H1 (cell line): ENCODE measurements around the gene MED31. TPM values are rescaled to one million over a fixed set of nuclear protein-coding genes. Genes with fewer than 3 reads are reported as not detected.

Experiments
- BCL11A ChIP-seq, 2 experiments: IDR thresholded peaks; one replicate each; pipeline ENCODE4 v1.6.1; 2011; ENCODE audit warnings: low read depth in 2 of 2, low read length in 2 of 2, mild to moderate bottlenecking in 2 of 2
- CBX5 ChIP-seq: fragments of 300-800, 300-1000 bp; sonication (generic); IDR thresholded peaks from 2 replicates; pipeline ENCODE4 v1.7.1; 2016; ENCODE audit warnings: antibody characterized with exemption, low read length, low read depth
- CTBP2 ChIP-seq: IDR thresholded peaks from 2 replicates; pipeline ENCODE4 v1.7.0; 2011; ENCODE audit warnings: borderline replicate concordance, mild to moderate bottlenecking, moderate library complexity, mixed read lengths, low read length; ENCODE audit not compliant: insufficient read depth, insufficient read length
- EGR1 ChIP-seq: IDR thresholded peaks from 2 replicates; pipeline ENCODE4 v1.6.1; 2011; ENCODE audit warnings: low read depth, low read length, borderline replicate concordance
- KDM4A ChIP-seq: IDR thresholded peaks from one replicate; pipeline ENCODE4 v1.7.1; 2012; ENCODE audit warnings: low read depth, mild to moderate bottlenecking, moderate library complexity, low read length, inconsistent platforms; ENCODE audit not compliant: severe bottlenecking
- KDM5A ChIP-seq: fragments of 200-600 bp; IDR thresholded peaks from 2 replicates; pipeline ENCODE4 v1.7.1; 2012; ENCODE audit warnings: mild to moderate bottlenecking, low read length, inconsistent platforms, mixed read lengths
- POU5F1 ChIP-seq: IDR thresholded peaks from 2 replicates; pipeline ENCODE4 v1.6.1; 2011; ENCODE audit warnings: low read depth, mild to moderate bottlenecking, low read length, moderate library complexity
- RBBP5 ChIP-seq: IDR thresholded peaks from 2 replicates; pipeline ENCODE4 v1.7.1; 2012; ENCODE audit warnings: low read depth, mild to moderate bottlenecking, inconsistent platforms, low read length, moderate library complexity, borderline replicate concordance
- RXRA ChIP-seq: IDR thresholded peaks from 2 replicates; pipeline ENCODE4 v1.6.1; 2011; ENCODE audit warnings: low read depth, mild to moderate bottlenecking, low read length, moderate library complexity; ENCODE audit not compliant: insufficient read depth
- polyA plus RNA-seq, 7 experiments: library from polyadenylated mRNA; depleted of rRNA in 3 of 7; stranded (reverse) in 5 of 7; unstranded in 2 of 7; fragments of >200 nt in 5 of 7; fragments of 200-250 nt in 2 of 7; gene quantifications; 1 replicate in 5 of 7; 2 replicates in 1 of 7; 4 replicates in 1 of 7; pipeline versions ENCODE4 v1.2.1 to v1.2.3, GENCODE V29; 2011 to 2013; ENCODE audit warnings: missing spikeins in 2 of 7, mixed read lengths in 2 of 7
- total RNA-seq: library from RNA; stranded (reverse); fragmentation: NEBNext Ultra II Directional; extraction: Animal tissue kit (Norgen Biotek cat#: 25700); gene quantifications from 2 replicates; pipeline ENCODE4 v1.2.1, GENCODE V29; 2021

The MED31 gene
- total and polyA plus RNA-seq, 2 of the 8 experiments (the other 6 are each of a cell fraction or from before 2014, with no cell fraction given): 4.6 to 12.3 TPM

DNA sequence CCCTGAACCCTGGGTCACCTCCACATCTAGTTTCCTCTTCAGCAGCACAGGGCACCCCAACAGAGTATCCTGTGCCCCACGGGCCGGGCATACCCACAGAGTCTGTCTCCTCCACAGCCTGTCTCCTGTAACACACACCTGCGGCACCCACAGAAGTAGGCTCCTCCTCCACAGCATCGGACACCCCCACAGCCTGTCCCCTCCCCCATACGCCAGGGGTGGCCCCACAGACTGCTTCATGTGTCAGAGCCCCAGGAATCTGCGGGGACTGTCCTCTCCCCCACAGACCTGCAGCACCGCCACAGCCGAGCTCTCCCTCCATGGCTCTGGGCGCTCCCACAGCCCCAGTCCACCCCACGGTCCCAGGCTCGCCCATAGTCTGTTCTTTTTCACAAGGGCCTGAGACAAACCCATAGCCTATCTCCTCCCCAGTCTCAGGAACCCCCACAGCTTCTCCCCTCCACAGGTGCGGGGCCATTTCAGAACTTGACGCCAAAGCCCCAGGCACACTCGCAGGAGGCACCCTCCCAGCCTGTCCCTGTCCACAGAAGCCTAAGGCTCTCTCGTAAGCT is 12.3 kb downstream of the MED31 start (continued):
- TF ChIP-seq RBBP5 (no peak), CTBP2 (no peak), KDM5A (no peak), BCL11A (IDR thresholded peaks at IDR 0.05; ENCODE audit: low read depth in 2 of 2, low read length in 2 of 2) (no peak), POU5F1 (no peak), KDM4A (no peak), RXRA (no peak), CBX5 (no peak), EGR1 (no peak)
